Amniotic stem cell (primary cell): ENCODE measurements around the gene RUSC2.
"Not testable (repeated sequence)": the region's sequence is repeated elsewhere in the genome, so short reads cannot be mapped to it uniquely, and the experiment has no call there.

Source experiments
- DNase-seq: peaks from one replicate; lab custom pipeline; 2025; lab: John Stamatoyannopoulos, UW

Gene RUSC2

DNA sequence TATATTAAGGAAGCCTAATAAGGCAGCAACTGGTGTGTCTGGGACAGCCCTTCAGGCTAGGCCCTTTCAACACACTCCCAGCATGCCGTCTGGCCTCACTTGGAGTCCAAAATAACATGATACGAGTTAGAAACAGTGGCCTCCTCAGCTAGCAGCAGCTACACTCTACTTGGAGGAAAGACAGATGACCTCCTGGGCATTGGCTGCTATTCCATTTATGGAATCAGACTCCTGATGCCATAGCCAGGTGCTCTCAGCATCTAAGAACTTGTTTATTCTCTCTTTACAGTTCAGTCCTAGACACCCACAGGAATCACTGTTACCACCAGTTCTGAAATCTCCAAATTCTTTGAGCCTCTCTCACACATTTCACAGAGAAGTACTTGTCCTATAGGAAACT is 31.8 kb downstream of the RUSC2 start:
- DNase-seq: no peak

DNA sequence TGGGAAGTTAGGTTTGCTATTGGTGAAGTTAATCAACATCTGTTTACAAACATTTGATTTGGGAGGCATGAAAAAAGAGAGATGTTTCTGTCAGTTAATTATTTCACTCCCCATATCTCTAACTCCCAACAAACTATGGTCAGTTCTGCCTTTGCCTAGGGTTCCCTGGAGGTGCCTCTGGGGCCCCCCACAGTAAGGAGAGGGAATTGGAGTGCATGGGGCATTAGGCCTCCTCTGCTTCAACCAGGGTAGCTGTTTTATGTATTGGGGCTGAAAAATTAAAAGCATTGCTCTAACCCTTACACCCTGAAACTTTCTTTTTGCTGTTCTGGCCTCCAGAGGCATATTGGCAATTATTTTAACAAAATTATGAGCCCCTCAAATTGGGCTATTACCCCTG is 32.3 kb downstream of the RUSC2 start:
- no peak for DNase-seq

DNA sequence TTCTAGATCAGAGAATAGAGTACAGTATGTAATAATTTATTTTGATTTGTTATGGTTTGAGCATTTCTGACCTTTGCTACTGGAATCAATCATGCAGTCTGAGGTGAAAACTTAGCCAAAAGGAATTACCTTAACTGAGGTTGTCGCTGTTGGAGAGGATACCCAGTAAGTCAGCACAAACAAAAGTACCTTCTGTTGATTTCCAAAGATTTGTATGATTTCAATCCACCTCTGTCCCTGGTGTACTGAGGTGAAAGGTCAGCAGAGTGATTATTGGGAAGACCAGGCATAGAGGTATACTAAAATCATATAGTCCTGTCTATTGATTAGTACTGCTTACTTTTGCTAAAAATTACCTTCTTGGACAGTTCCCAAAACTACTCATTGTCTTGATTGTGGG is 32.8 kb downstream of the RUSC2 start:
- no peak for DNase-seq

DNA sequence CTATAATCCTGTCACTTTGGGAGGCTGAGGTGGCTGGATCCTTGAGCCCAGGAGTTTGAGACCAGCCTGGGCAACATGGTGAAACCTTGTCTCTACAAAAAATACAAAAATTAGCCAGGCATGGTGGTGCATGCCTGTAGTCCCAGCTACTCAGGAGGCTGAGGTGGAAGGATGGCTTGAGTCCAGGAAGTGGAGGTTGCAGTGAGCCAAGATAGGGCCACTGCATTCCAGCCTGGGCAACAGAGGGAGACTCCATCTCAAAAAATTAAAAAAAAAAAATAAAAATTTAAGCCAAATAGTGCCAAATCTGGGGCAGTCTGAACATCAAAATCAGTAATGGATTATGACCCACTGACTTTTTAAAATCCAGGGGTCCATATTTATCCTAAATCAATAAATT is 33.6 kb downstream of the RUSC2 start:
- DNase-seq: not testable (repeated sequence)

DNA sequence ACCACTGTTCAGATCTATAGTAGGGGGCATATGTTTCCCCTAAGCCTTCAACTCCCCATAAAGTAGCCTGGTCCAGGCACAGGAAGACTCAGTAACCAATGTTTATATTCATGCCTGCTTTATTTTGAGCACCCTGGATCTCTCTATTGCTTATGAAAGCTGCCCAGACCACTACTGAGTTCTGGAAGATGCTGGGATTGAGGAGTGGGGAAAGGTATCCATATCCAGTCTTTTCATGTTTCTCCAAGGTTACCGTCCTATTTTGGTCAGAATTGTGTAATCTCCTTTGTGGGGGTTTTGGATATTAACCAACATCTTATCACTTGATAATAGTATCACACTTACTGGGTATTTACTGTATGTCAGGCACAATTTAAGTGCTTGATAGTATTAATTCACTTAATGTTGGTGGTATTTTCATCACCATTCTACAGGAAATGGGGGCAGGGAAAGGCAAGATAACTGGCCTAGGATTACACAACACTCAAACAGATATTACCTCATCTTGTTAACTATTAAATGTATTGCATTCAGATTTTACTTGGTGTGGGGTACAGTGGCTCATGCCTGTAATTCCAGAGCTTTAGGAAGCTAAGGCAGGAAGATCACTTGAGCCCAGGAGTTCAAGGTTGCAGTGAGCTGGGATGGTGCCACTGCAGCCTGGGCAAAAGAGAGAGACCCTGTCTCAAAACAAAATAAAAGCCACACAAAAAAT is 36.3 kb downstream of the RUSC2 start:
- DNase-seq: no peak

DNA sequence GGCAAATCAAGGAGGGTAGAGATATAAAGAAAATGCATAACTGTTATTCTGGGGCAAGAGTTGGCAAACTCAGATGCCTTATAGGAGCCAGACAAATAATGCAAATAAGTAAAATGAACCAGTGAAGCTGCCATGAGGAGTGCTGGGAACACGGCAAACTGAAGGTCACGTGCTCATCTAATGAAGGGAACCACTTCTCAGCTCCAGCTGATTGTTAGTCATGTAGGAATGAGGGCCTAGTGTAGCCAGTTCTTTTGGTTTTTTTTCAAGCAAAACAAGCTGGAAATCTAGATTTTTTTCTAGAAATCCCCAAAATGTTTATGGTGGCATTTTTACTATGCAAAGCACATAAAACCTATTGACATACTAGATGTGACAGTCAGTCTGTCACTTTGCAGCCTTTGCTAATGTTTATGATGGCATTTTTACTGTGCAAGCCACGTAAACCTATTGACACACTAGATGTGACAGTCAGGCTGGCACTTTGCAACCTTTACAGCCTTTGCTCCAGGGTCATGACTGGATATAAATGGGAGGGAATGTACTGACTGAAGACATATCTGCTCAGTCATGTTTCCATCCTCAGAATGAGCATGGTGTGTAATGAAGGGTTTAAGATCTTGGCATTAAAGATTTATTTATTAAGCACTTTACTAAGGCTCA is 39.4 kb downstream of the RUSC2 start:
- no peak for DNase-seq

DNA sequence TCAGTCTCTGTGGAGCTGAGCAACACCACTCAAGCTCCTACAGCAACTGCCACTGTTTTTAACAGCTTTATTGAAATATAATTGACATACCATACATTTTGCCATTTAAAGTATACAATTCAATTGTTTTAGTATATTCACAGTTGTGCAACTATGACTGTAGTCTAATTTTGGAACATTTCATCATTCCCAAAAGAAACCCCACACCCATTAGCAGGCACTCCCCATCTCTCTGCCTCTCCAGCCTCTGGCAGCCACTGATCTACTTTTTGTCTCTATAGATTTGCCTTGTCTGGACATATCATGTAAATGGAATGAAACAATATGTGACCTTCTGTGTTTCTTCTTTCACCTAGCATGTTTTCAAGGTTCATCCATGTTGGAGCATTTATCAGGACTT is 43.5 kb downstream of the RUSC2 start:
- DNase-seq: no peak

DNA sequence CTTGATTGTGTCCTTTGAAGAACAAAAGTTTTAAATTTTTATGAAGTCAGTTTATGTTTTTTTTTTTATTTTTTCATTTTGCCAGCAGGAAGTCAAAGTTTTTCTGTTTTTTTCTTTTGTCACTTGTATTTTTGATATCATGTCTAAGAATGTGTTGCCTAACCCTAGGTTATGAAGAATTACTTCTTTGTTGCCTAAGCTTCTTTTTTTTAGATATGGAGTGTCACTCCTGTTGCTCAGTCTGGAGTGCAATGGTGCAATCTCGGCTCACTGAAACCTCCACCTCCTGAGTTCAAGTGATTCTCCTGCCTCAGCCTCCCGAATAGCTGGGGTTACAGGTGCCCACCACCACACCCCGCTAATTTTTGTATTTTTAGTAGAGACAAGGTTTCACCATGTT is 45.0 kb downstream of the RUSC2 start:
- DNase-seq: not testable (repeated sequence)

DNA sequence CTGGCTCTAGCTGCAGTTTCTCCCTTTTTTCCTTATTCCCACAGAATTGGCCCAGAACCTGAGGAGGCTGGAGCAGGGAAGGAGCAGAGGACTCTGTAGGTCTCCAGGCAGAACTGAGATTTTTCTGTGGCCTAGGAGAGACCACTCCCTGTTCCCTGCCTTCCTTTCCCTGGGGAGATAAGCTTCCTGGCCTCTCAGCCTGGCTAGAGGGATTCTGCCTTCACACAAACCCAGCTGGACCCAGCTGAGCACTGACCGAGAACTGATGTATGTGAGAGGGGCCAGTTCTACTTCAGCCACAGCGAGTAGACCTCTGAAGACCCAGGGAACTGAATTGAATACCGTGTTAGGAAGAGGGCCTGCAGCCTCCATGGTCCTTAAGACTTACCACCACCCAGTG is 48.0 kb downstream of the RUSC2 start:
- no peak for DNase-seq

DNA sequence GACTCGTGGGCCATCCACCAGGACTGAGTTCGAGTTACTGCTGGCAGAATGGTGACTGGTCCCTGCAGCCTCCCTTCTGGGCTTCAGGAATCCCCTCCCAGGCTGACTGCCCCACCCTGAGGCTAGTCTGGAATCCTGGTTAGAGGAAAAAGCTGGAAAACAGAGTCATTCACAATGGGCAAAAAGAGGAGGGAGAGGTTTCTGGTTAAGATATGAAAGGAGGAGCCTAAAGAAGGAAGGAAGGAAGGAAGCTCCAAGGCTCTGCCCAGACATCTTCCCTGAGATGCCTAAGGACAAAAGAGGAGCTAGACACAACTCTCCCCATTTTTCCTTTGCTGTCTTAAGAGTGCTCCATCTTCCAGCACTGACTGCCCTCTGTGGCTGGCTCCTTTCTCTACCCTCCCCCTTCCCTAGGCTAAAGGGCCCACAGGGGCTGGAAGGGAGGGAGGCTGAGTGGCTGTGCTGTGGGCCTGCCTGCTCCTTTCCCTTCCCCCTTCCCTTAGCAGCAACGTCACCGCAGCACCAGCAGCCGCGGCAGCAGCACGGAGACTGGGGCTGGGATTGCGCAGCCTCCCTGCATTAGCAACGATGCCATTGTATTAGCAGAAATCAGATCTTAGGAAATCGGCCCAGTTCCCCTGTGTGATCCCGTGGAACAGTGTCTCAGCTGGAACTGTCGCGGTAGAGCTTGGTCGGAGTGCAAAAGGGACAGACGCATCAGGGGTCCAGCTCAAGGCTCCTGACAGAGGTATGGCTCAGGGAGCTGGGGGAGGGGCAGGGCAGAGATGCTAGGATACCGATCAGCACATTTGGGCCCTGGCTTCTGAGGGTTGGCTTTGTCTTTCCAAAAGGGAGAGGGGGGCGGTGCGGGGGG is 48.7 kb downstream of the RUSC2 start:
- DNase-seq: no peak
